Endothelial cell of umbilical vein (primary cell): ENCODE measurements around the gene DNAJC21. TPM values are rescaled to one million over a fixed set of nuclear protein-coding genes. Genes with fewer than 3 reads are reported as not detected.

Source experiments
- BruUV-seq: library from RNA; stranded (reverse); fragments of 400-500 nt; replicated peaks from 2 replicates; lab custom pipeline; 2021; lab: Mats Ljungman, UMichigan
- CTCF ChIA-PET: fragments of 300-600, 350-600 bp; sonication (Branson Sonifier 250); formaldehyde crosslinking; loops from one replicate; lab custom pipeline; 2021; ENCODE audit warnings: antibody characterized with exemption, inconsistent platforms; lab: Charles Lee
- POLR2A ChIA-PET: fragments of 300-600, 350-600 bp; sonication (Branson Sonifier 250); formaldehyde crosslinking; loops from one replicate; lab custom pipeline; 2021; ENCODE audit warnings: antibody characterized with exemption, inconsistent platforms; lab: Charles Lee
- DNase-seq: peaks from one replicate; pipeline ENCODE4 v3.0.0-alpha.2; 2011; ENCODE audit warnings: low read depth, low spot score
- FAIRE-seq: peaks from 2 replicates; lab custom pipeline; 2011; peaks lifted over from hg19 to GRCh38; lab: Jason Lieb, UNC
- H2AFZ ChIP-seq: 2 replicates; pipeline ENCODE4 v1.6.0; 2012; ENCODE audit warnings: low read depth, low read length, control low read depth, inconsistent platforms
- H3K27ac ChIP-seq: 2 replicates; pipeline ENCODE4 v1.5.1; 2011; ENCODE audit warnings: low read depth, mild to moderate bottlenecking, control low read depth, low read length, moderate library complexity; ENCODE audit not compliant: insufficient read depth
- H3K27me3 ChIP-seq, 2 experiments: 2 replicates each; pipeline versions ENCODE4 v1.6.0 to v1.6.1; 2011; ENCODE audit warnings: low read length in 2 of 2, mixed read lengths in 1 of 2; ENCODE audit not compliant: control insufficient read depth in 2 of 2, insufficient read depth in 2 of 2
- H3K36me3 ChIP-seq, 2 experiments: 2 replicates in 1 of 2; 3 replicates in 1 of 2; pipeline ENCODE4 v1.5.1; 2011; ENCODE audit warnings: low read length in 2 of 2, mild to moderate bottlenecking in 1 of 2, moderate library complexity in 1 of 2; ENCODE audit not compliant: control insufficient read depth in 2 of 2, insufficient read depth in 2 of 2; ENCODE audit errors: extremely low read depth in 1 of 2
- H3K4me1 ChIP-seq: 3 replicates; pipeline ENCODE4 v1.5.1; 2011; ENCODE audit warnings: mild to moderate bottlenecking, low read length; ENCODE audit not compliant: control insufficient read depth, insufficient read depth; ENCODE audit errors: extremely low read depth
- H3K4me2 ChIP-seq: 2 replicates; pipeline ENCODE4 v1.6.1; 2011; ENCODE audit warnings: low read length, control low read depth, mixed read lengths; ENCODE audit not compliant: insufficient read depth
- H3K4me3 ChIP-seq, 3 experiments: fragments of 200-600 bp in 1 of 3; sonication (generic), shearing (Covaris generic) in 1 of 3; replicated peaks in 1 of 3; 2 replicates each; pipeline ENCODE4 v1.5.1; 2011 to 2016; ENCODE audit warnings: control low read depth in 3 of 3, low read length in 3 of 3, mild to moderate bottlenecking in 2 of 3, inconsistent platforms in 1 of 3, low read depth in 1 of 3, moderate library complexity in 1 of 3; ENCODE audit not compliant: insufficient read depth in 1 of 3
- H3K79me2 ChIP-seq: 2 replicates; pipeline ENCODE4 v1.6.0; 2012; ENCODE audit warnings: low read length, inconsistent platforms; ENCODE audit not compliant: control insufficient read depth, insufficient read depth
- H3K9ac ChIP-seq: replicated peaks from 2 replicates; pipeline ENCODE3; 2011; ENCODE audit warnings: low read length, control low read depth; ENCODE audit not compliant: insufficient read depth; ENCODE audit errors: extremely low read depth
- H3K9me1 ChIP-seq: replicated peaks from 3 replicates; pipeline ENCODE4 v1.6.0; 2011; ENCODE audit warnings: mild to moderate bottlenecking, low read length; ENCODE audit not compliant: control insufficient read depth, insufficient read depth; ENCODE audit errors: extremely low read depth
- H3K9me3 ChIP-seq: replicated peaks from 2 replicates; pipeline ENCODE4 v1.5.1; 2012; ENCODE audit warnings: low read length, inconsistent platforms; ENCODE audit not compliant: control insufficient read depth, insufficient read depth
- H4K20me1 ChIP-seq: replicated peaks from 2 replicates; pipeline ENCODE3; 2011; ENCODE audit warnings: mild to moderate bottlenecking, low read length; ENCODE audit not compliant: control insufficient read depth, insufficient read depth; ENCODE audit errors: extremely low read depth
- CTCF ChIP-seq, 2 donors: IDR thresholded peaks; 1 replicate in 1 of 2; 2 replicates in 1 of 2; pipeline ENCODE4 v1.5.1; 2011; ENCODE audit warnings: low read length in 2 of 2, mild to moderate bottlenecking in 2 of 2, moderate library complexity in 2 of 2, control low read depth in 1 of 2, inconsistent platforms in 1 of 2, low read depth in 1 of 2; ENCODE audit not compliant: insufficient read depth in 1 of 2; ENCODE audit errors: extremely low read depth in 1 of 2
- EZH2 ChIP-seq: IDR thresholded peaks from 2 replicates; pipeline ENCODE4 v1.6.1; 2012; ENCODE audit warnings: borderline replicate concordance, low read depth, mild to moderate bottlenecking, moderate library complexity, low read length, inconsistent platforms; ENCODE audit not compliant: severe bottlenecking
- FOS ChIP-seq: IDR thresholded peaks from 2 replicates; pipeline ENCODE4 v1.6.1; 2011; ENCODE audit warnings: mild to moderate bottlenecking, low read length, moderate library complexity, borderline replicate concordance; ENCODE audit not compliant: insufficient read depth
- GATA2 ChIP-seq: IDR thresholded peaks from 2 replicates; pipeline ENCODE4 v1.7.0; 2011; ENCODE audit warnings: low read depth, mild to moderate bottlenecking, moderate library complexity, mixed read lengths, low read length; ENCODE audit not compliant: insufficient read length, insufficient read depth
- JUN ChIP-seq: IDR thresholded peaks from 2 replicates; pipeline ENCODE4 v1.6.1; 2011; ENCODE audit warnings: borderline replicate concordance, low read depth; ENCODE audit not compliant: insufficient read length, insufficient read depth
- MYC ChIP-seq: IDR thresholded peaks from one replicate; pipeline ENCODE4 v1.6.1; 2011; ENCODE audit warnings: mild to moderate bottlenecking, low read depth, low read length
- POLR2A ChIP-seq: IDR thresholded peaks from 2 replicates; pipeline ENCODE4 v1.6.1; 2012; ENCODE audit warnings: low read depth, mild to moderate bottlenecking, control low read depth, low read length
- POLR2AphosphoS5 ChIP-seq: IDR thresholded peaks from 2 replicates; pipeline ENCODE4 v1.6.1; 2012; ENCODE audit warnings: low read depth, mild to moderate bottlenecking, control low read depth, low read length, moderate library complexity; ENCODE audit not compliant: insufficient read depth
- dilution Hi-C: fragments of 300-500 bp; cut with MboI; formaldehyde crosslinking; loops from one replicate; pipeline ENCODE4 v1.15.0; 2019; ENCODE audit warnings: low sequenced_read_pairs; ENCODE audit not compliant: extremely low pct_ligation_motif_present
- intact Hi-C: fragments of 100-400 bp; cut with micrococcal nuclease; formaldehyde crosslinking; loops from one replicate; pipeline ENCODE4 v1.10.0; 2022
- polyA plus RNA-seq, 4 experiments: library from polyadenylated mRNA; depleted of rRNA in 3 of 4; stranded (reverse) in 3 of 4; unstranded in 1 of 4; fragments of >200 nt; gene quantifications; 2 replicates each; pipeline versions ENCODE4 v1.2.1 to v1.2.3, GENCODE V29; 2011 to 2012; ENCODE audit warnings: missing spikeins in 1 of 4
- total RNA-seq: library from RNA; stranded (reverse); gene quantifications from 2 replicates; pipeline ENCODE4 v1.2.3, GENCODE V29; 2021
- TF ChIP-seq, protein P1 (sequence below): IDR thresholded peaks from 2 replicates; pipeline ENCODE4 v1.6.1; 2011; ENCODE audit not compliant: insufficient read depth, insufficient read length

The DNAJC21 gene
- total and polyA plus RNA-seq, 2 donors (not counting 3 experiments of a cell fraction or from before 2014, with no cell fraction given), result 5.3 to 39.4 TPM

- H3K4me2 ChIP-seq, result no peak overlapping the region
Measured at GRCh38 chr5:35003018-35003957, 73.9 kb downstream of the DNAJC21 start.

More at GRCh38 chr5:35003018-35003957, 73.9 kb downstream of the DNAJC21 start:
- dilution Hi-C loops, result no loop called here
- H3K79me2 ChIP-seq, result no peaks in the 10 kb centered on the region
- no peaks in the 10 kb centered on the region for H3K4me1 ChIP-seq
- no peak overlapping the region for H3K27ac ChIP-seq
- intact Hi-C loops, result loop anchor here (1.0 to 5.0 kb wide), 3 partner anchors 45 to 529 kb away; no protein-coding TSS in a partner anchor
- DNase-seq (peak; percentile 55), FAIRE-seq (peak; percentile 67)
- CTCF ChIA-PET, result interaction anchor here (0.6 to 3.9 kb wide), 35 partner anchors 8 to 1068 kb away, joined by 3 to 61 read pairs (median 4); partner anchors contain the start of genes BRIX1, DNAJC21 and RAD1
- no peaks in the 10 kb centered on the region for H3K9me3 ChIP-seq
- TF ChIP-seq MYC (no peak), POLR2A (no peak), JUN (no peak), CTCF (IDR thresholded peaks at IDR 0.05; ENCODE audit: extremely low read depth in 1 of 2, insufficient read depth in 1 of 2, low read depth in 1 of 2, low read length in 2 of 2) (peak; percentile 88 to 90), EZH2 (no peak), FOS (no peak), GATA2 (no peak), POLR2AphosphoS5 (no peak)
- TF ChIP-seq, protein P1, sequence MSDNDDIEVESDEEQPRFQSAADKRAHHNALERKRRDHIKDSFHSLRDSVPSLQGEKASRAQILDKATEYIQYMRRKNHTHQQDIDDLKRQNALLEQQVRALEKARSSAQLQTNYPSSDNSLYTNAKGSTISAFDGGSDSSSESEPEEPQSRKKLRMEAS, result no peak
- H2AFZ ChIP-seq, result no peak overlapping the region
- no peak overlapping the region for H3K9ac ChIP-seq
- POLR2A ChIA-PET, result no interaction called here
- H3K9me1 ChIP-seq, result no peaks in the 10 kb centered on the region
- no peaks in the 10 kb centered on the region for H3K36me3 ChIP-seq
- H3K27me3 ChIP-seq, result peaks cover 6 to 9% of the 10 kb centered on the region in 2 experiments
- H3K4me3 ChIP-seq, result no peak overlapping the region
- no peaks in the 10 kb centered on the region for H4K20me1 ChIP-seq
- BruUV-seq, result no TSS peak
